CD4-positive, alpha-beta T cell treated with Interleukin-15 for 4 hours (primary cell): ENCODE measurements around the gene CENPC.
"Not testable (repeated sequence)": the region's sequence is repeated elsewhere in the genome, so short reads cannot be mapped to it uniquely, and the experiment has no call there.

Experiments
- DNase-seq: peaks from one replicate; pipeline ENCODE4 v3.0.0-alpha.2; 2020; ENCODE audit warnings: low spot score

Gene CENPC

DNA sequence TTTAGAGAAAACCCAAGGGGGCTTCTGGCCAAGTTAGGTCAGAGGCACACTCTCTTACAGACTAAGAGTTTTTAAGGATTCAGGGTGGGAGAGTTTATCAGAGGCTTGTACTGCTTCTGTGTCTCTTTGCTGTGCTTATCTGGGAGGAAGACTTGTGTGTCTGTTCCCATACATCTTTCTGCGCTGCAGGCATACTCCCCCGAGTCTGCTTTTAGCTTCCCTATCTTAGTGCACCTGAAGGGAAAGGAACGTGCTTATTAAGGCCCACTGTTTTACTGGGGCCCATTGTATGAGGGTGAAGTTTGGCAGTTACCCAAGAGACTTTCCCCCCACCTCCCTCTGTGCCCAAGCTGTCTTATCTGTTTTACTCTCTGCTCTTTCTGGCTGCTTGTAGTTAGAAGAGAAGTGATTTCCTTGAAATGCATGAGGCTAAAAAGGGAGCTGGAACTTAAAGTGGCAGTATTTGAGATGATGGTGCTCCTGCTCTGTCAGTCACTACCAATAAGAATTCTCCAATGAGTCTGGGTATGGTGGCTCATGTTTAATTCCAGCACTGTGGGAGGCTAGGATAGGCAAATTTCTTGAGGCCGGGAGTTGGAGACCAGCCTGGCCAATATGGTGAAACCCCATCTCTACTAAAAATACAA lies 7.0 kb upstream of the CENPC start:
- DNase-seq: not testable (repeated sequence)

DNA sequence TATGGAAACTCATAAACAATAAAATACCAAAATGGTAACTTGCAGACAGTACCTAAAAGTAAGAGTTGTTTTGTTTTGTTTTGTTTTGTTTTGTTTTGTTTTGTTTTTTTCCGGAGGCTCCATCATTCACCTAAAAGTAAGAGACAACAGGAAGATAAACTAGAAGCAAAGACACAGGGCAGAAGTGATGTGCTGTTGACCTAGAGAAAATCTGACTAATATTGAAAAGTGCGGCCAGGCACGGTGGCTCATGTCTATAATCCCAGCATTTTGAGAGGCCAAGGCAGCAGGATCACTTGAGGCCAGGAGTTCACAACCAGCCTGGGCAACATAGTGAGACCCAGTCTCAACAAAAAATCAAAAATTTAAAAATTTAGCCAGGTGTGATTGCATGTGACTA lies 5.6 kb upstream of the CENPC start:
- no peak for DNase-seq

DNA sequence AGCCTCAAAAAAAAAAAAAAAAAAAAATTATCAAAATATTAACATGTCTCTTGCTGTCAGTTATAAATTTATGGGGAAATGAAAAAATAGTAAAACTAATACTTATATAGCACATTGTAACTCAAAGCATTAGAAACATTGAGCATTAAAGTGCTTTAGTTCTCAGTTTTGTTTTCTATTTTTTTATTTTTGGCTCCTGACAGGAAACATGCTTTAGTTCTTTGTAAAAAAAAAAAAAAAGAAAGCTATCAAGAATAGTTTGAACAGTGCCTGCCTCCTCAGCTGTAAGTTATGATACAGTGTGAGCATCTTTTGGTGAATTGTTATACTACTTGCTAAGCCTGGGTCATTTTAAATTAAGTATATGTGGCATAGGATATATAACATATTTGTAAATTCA lies 5.1 kb upstream of the CENPC start:
- DNase-seq: no peak

DNA sequence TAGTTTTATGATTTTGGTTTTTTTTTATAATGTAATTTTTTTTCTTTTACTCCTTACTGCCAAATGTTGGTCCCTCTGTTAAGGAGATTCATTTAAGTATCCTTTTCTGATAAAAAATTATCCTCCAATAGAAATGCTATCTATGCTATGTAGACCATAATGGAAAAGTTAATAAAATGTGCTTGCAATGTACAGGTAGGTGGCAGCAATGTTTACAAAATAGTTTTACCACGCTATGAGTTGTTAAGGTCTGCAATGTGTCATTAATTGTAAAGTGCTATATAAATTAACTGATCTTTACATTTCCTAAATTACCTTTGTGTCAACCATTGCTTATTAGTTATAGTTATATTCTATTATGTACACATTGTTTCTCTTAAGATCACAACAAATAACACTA lies 3.8 kb upstream of the CENPC start:
- DNase-seq: peak; percentile 43

DNA sequence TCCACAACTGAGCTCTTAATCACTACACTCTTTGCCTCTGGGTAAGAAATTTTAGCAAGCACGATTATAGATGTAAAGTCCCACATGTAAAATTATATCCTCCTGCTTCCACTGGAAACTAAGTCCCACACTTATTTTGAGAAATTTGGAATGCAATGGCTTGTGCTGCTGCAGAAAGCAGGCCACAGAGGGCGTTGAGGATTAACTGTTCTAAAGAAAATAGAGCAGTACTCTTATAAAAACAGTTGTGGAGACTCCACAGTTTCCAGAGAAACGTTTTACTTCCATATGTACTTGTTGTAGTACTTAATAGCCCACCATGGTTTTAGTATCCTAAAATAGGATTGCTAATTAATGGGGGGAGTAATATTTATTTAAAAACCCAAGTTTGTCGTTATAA lies 1.7 kb upstream of the CENPC start:
- no peak for DNase-seq

DNA sequence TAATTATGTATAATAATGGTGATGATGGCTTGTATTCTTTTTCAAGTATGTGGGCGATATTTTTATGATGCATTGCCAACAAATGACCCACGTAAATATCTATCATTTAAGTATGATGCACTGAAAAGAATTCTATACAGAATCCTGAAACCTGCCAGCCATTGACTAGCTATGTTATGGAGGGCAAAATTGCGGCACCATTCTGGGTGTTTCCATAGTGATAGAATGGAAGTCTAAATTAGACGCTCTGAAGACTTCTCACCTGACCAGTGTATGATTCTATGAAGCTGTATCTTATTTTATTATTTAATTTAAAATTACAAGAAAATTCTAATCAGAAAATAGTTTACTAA lies 677 bp upstream of the CENPC start:
- DNase-seq: no peak

DNA sequence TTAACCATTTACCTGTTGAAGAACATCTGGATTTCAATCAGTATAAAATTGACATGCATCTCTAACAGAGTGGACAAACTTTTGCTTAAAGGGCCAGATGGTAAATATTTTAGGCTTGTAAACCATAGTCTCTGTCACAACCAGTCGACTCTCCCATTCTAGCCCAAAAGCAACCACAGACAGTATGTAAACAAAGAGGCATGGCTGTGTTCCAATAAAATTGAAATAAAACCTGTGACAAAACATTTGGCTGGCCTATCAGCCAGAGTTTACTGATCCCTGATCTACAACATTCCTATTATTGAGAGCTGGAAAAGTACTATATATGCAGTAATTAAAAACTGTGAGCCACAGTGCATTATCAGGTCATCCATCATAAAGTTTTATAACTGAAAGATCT lies 3.2 kb downstream of the CENPC start:
- DNase-seq: no peak

DNA sequence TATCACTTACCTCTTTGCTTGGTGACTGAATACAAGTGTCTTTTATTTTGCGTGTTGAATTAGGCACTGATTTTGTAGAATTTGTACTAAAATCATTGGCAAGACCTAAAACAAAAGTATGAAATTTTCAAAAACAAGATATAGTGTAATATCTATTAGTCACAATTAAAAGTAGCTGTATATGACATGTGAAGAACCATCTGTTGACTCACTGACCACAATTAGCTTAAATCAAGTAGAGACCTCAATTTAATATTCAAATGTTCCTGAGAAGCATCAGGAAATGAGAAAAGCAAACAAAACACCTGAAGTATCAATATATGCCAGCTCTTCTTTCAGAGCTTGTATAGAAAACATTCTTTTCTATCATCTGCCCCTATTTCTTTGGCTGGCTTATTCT lies 5.5 kb downstream of the CENPC start:
- no peak for DNase-seq

DNA sequence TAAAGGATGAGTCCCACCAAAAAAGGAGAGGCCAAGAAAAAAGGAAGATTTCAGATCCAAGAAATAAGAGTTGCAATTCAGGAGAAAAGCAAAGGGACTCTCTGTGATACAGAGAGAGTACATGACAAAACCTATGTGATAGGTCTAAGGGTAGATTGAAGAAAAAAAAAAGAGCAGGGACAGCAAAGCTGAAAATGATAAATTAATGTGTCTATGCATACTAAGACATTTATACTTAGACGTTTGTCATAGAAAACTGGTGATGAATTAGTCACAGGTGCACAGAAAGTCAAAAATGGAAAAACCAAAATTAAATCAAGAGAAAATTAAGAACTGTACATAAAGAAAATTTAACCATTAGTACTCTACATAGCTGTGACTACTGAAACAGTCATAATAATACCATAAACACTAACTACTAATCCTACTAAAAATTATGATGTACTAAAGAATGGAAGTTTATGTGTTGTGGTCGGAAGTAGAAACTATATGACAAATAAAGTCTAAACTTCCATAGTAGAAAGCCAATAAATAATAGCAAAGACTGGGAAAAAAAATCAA lies 9.9 kb downstream of the CENPC start:
- DNase-seq: no peak

DNA sequence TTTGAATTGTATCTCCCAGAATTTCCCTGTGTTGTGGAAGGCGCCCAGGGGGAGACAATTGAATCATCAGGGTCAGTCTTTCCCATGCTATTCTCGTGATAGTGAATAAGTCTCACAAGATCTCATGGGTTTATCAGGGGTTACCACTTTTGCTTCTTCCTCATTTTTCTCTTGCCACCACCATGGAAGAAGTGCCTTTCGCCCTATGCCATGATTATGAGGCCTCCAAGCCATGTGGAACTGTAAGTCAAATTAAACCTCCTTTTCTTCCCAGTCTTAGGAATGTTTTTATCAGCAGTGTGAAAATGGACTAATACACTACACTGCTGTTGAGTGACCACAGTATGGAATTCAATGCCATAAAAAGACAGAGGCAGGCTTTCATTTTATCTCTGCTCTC lies 12.2 kb downstream of the CENPC start:
- no peak for DNase-seq

DNA sequence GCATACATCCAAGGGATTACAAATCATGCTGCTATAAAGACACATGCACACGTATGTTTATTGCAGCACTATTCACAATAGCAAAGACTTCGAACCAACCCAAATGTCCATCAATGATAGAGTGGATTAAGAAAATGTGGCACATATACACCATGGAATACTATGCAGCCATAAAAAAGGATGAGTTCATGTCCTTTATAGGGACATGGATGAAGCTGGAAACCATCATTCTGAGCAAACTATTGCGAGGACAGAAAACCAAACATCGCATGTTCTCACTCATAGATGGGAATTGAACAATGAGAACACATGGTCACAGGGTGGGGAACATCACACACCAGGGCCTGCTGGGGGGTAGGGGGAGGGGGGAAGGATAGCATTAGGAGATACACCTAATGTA lies 12.9 kb downstream of the CENPC start:
- not testable (repeated sequence) for DNase-seq

DNA sequence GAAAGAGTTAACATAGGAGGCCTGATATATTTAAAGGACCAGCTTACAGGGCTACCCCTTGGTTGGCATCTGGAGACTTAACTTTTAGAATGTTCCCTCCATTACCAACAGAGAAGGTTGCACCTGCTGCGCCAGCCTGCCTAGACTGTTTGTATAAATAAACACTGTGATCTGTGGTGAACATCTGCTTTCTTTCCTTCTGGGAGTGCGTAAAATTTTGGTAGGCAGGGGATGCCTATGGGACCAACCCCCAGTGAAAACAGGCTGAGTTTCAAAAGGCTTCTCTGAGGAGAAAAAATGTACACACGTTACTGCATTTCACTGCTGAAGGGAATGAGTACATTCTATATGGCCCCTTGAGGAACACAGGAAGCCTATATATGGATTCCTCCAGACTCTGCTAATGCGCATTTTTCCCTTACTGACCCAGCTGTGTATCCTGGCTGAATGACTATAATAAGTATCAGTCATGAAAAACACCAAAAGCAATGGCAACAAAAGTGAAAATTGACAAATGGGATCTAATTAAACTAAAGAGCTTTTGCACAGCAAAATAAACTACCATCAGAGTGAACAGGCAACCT lies 13.8 kb downstream of the CENPC start:
- DNase-seq: no peak

DNA sequence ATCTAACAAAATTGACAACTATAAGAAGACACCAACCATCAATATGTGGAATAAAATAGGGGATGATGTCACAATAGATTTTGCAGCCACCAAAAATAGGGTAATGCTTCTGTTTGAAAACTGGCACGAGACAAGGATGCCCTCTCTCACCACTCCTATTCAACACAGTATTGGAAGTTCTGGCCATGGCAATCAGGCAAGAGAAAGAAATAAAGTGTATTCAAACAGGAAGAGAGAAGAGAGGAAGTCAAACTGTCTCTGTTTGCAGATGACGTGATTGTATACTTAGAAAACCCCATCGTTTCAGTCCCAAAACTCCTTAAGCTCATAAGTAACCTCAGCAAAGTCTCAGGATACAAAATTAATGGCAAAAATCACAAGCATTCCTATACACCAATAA lies 21.2 kb downstream of the CENPC start:
- DNase-seq: not testable (repeated sequence)

DNA sequence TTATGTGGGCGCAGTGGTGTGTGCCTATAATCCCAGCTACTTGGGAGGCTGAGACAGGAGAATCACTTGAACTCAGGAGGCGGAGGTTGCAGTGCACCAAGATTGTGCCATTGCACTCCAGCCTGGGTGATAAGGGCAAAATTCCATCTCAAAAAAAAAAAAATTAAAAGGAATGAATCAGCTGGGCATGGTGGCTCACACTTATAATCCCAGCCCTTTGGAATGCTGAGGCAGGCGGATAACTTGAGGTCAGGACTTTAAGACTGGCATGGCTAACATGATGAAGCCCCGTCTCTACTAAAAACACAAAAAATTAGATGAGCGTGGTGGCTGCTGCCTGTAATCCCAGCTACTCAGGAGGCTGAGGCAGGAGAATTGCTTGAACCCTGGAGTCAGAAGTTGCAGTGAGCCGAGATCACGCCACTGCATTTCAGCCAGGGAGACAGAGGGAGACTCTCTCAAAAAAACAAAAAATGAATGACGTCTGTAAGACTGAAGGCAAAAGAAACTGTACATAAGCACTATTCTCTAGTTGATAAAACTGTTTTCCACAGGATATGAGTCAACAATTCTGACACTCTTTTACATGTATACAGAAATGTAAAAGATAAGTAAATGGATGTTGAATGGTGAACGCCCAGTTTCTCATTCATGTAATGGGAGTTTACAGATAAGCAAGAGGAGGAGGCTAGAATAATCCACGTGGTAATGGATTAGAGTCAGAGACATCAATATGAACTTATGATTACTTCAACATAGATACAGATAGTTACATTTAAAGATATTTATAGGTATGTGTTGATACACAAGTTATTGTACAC lies 22.2 kb downstream of the CENPC start:
- peak; percentile 21 for DNase-seq

DNA sequence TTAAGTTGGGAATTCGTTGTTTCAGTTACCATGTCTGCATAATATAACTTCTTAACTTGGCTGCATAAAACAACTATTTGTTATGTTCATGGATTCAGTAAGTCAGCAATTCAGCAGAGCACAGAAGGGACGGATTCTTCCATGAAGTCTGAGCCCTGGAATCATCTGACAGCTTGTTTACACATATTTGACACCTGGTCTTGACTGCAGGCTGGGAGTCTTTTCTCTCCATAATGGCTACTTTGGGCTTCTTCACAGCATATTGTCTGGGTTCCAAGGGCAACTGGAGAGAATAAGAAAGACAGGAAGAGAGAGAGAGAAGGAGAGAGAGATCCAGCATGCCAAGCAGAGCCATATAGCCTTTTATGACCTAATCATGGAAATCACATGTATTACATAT lies 23.1 kb downstream of the CENPC start:
- DNase-seq: no peak

DNA sequence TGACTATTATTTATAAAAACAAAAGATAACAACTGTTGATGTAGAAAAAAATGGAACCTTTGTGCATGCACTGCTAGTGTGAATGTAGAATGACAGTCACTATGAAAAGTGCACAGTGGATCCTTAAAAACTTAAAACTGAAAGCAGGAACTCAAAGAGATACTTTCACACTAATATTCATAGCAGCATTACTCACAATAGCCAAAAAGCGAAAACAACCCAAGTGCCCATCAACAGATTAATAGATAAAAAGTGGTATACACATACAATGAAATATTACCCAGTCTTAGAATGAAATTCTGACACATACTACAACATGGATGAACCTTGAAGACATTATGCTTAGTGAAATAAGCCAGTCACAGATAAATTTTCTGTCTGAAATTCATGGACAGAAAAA lies 23.8 kb downstream of the CENPC start:
- no peak for DNase-seq

DNA sequence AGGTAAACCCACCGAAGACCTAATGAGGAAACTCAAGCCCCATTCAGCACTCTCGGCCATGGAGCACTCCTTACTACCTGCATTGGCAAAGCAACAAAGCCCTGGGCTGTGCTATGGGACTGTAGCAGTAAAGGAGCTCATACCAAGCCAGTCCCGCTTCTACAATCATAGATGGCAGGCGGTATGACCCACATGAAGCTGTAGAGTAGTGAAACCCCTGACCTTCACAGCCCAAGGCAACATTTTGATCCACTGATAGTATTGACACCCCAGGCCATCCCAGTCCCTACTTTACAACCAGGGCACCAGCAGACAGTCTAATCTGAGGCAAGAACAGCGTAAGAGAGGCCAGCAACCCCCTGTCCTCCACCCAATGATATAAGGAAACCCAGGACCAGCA lies 25.2 kb downstream of the CENPC start:
- DNase-seq: no peak

DNA sequence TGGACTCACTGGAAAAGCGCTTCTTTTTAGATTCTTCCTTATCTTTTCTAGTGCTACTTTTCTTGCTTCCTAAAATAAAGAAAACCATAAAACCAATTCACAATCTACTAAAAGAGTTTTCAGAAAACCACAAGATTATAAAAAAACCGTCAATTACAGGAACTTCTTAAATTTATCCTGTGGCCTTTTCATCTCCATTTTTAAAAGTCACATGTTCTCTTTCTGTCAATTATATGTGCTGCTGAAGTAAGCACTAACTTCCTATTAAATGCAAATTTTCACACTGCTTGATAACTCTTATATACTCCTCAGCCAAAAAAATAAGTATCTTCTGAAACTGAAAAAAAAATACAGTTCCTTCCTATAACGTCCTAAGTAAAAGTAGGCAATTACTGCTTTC lies 32.8 kb downstream of the CENPC start:
- no peak for DNase-seq

DNA sequence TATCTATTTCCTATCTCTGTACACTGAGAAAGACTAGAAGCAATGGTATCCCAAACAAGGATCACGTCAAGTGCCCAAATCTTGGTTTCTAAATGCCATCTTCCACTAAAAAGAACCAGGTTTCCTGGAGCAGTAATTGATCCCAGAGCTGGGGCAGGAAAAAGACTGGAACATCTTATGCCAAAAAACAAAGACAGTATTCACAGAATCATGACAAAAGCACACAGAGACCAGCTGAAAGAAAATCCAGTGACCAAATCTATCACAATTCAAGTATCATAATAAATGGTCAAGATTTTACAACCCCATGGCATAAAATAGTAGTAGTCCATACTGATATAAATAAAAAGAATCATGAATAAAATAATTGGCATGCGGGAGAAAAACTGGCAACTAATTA lies 44.9 kb downstream of the CENPC start:
- no peak for DNase-seq

DNA sequence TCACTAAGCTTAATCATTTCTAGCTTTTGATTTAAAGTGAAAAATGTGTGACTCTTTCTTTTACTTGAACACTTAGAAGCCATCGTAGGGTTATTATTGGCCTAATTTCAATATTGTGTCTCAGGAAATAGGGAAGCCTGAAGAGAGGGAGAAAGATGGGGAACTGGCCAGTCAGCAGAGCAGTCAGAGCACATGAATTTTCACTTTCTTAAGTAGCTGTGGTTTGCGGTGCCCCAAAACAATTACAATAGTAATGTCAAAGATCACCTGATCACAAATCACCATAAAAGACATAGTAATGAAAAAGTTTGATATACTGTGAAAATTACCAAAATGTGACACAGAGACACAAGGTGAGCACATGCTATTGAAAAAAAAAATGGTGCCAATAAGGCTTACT lies 45.5 kb downstream of the CENPC start:
- no peak for DNase-seq

DNA sequence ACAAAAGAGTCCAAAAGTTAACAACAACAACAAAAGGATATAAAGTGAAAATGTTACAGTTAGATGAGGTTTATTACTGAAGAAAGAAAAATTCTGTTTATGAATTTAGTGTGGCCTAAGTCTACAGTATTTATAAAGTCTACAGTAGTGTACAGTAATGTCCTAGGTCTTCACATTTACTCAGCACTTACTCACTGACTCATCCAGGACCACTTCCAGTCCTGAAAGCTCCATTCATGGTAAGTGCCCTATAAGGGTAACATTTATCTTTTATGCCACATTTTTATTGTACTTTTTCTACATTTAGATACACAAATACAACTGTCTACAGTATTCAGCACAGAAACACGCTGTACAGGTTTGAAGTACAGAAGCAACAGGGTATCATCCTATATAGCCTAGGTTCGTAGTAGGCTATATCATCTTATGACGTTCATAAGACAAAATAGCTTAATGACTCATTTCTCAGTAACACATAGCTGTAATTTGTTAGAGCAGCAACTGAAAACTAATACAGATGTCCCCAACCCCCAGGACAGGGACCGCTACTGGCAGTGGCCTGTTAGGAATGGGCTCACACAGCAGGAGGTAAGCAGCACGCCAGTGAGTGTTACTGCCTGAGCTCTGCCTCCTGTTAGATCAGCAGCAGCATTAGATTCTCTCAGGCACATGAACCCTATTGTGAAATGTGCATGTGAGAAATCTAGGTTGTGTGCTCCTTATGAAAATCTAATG lies 61.3 kb downstream of the CENPC start:
- DNase-seq: no peak

DNA sequence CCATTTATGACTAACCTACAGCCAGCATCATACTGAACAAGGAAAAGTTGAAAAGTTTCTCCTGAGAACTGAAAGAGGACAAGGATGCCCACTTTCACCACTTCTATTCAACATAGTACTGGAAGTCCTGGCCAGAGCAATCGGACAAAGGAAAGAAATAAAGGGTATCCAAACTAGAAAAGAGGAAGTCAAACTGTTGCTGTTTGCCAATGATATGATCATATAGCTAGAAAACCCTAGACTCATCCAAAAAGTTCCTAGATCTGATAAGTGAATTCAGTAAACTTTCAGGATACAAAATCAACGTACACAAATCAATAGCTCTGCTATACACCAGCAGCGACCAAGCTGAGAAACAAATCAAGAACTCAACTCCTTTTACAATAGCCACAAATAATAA lies 64.5 kb downstream of the CENPC start:
- no peak for DNase-seq

DNA sequence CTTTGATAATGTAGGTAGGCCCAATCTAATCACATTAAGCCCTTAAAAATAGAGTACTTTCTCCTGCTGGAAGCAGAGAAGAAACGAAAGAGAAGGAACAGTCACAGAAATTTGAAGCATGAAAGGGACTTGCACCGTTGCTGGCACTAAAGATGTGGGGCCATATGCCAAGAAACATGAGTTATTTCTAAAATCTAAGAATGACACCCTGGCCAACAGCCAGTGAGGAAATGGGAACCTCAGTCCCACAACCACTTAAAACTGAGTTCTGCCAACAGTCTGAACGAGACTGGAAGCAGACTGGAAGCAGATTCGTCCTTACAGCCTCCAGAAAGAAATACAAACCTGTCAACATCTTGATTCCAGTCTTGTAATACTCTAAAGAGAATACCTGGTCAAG lies 70.1 kb downstream of the CENPC start:
- DNase-seq: no peak
